Gastrocnemius medialis (tissue), 4 donors: Measurements from ENCODE around the gene KCNQ2.

Source experiments
- CTCF ChIP-seq, 5 experiments: fragments of 450-650 bp in 3 of 5; fragments of 200-600 bp in 2 of 5; sonication (generic) in 2 of 5; IDR thresholded peaks in 4 of 5; conservative IDR thresholded peaks in 1 of 5; 1 replicate in 4 of 5; 2 replicates in 1 of 5; pipeline ENCODE4 v1.5.1; 2016 to 2019; ENCODE audit warnings: antibody characterized with exemption in 5 of 5, mild to moderate bottlenecking in 3 of 5, moderate library complexity in 3 of 5
- POLR2A ChIP-seq, 2 donors: fragments of 450-650 bp; IDR thresholded peaks; one replicate each; pipeline ENCODE4 v1.6.1; 2017; ENCODE audit warnings: antibody characterized with exemption in 2 of 2, mild to moderate bottlenecking in 2 of 2, moderate library complexity in 2 of 2

GRCh38 chr20:63369724-63370617, 102.5 kb downstream of the KCNQ2 start:
- TF ChIP-seq CTCF (IDR thresholded peaks at IDR 0.05 in 4 of 5, conservative IDR thresholded peaks at IDR 0.05 in 1 of 5): no peak
- TF ChIP-seq POLR2A (IDR thresholded peaks at IDR 0.05): no peak
